Ureter (tissue), 1 donor: ENCODE results near the gene MSL1. TPM values are rescaled to one million over a fixed set of nuclear protein-coding genes. Genes with fewer than 3 reads are reported as not detected.

Experiments used
- DNase-seq: peaks from one replicate; pipeline ENCODE4 v3.0.0-alpha.2; 2020; ENCODE audit warnings: low spot score
- total RNA-seq: library from RNA; stranded (reverse); gene quantifications from one replicate; pipeline ENCODE4 v1.2.4, GENCODE V29; 2023
- donor health status: DM: yes; HTN: yes; CAD: no.

The MSL1 gene
- total RNA-seq, 1 donor from 2014 or later: 91.3 TPM

- peak; percentile 47 for DNase-seq
These were observed 29.9 kb upstream of the MSL1 start for GRCh38 chr17:40091691-40092397.

- peak; percentile 45 for DNase-seq
These were observed 29.2 kb upstream of the MSL1 start for GRCh38 chr17:40092581-40092980.

GRCh38 chr17:40093005-40093579 is 28.7 kb upstream of the MSL1 start:
- peak; percentile 46 for DNase-seq

GRCh38 chr17:40093580-40094201 is 28.1 kb upstream of the MSL1 start:
- DNase-seq: no peak

DNA sequence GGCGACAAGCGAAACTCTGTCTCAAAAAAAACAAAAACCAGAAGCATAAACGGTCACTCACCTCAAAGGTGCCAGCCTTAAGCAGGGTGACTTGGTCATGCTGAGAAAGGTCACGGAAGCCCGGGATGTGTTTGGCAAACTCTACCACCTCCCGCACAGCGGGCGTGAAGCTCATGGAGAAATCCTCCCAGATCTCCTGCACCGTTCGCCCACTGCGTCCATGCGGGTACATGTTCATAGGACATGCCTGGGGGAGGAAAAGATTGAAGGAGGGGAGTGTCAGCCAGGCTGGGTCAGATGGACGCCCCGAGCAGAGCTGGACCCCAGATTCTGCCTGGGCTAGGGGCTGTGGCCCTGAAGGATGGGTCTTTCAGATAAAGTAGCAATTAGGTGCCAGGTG is 26.9 kb upstream of the MSL1 start:
- no peak for DNase-seq

DNA sequence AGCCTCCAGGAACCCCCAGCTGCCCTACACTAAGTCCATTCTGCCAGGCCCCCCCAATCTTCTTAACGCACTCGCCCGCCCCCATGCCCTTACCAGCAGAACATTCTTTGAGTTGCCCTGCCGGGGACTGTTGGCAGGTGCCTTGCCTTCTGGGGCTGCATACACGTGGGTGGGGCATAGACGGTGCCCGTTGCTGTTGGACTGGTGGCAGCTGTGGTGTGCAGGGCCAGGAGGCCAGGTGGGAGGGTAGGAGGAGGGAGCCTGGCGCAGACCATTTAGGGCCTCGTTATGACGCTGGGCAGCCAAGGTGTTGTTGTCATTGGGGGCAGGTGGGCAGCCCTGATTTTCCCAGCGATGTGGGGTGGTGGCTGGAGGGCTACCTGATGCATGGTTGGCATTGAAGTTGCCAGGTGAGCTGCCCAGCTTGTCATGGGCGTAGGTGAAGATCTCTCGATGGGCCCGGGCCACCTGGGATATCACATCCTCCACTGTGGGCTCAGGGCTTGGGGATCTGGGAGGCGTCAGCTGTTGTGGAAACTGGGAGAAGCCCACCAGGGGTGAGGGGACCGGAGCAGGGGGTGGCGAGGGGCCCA is 26.3 kb upstream of the MSL1 start:
- DNase-seq: no peak

DNA sequence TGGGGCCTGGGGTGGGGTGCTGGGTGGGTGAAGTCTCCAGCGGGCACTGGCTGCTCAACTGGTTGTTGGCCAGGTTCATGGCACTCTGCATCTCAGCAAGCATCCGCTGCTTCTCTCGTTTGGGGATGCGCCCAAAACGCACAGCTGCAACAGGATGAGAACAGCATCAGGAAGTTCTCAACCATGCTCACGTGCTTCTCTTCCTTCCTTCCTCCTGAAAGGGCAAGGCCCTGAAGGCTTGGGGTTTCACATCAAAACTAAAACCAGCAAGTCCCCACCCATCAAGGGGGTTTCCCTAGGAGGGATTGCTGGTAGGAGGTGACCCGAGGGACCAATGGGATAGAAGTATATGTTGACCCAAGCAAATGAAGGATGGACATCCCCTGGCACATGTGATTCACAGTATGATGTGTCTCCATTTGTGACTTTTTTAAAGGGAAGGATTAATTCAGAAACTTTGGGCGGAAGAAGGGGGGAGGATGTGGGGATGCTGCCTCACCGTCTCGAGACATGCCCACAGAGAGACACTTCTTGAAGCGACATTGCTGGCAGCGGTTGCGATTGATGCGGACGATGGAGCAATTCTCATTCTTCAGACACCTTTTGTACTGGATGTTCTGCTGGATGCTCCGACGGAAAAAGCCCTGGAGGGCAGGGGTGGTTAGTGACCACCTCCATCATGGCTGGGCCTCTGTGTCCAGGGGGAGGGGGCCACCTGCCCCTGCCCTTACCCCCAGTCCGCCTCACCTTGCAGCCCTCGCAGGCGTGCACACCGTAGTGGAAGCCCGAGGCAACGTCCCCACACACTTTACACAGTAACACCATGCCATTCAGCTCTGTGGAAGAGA is 25.6 kb upstream of the MSL1 start:
- DNase-seq: no peak

GRCh38 chr17:40097087-40097486 is 24.7 kb upstream of the MSL1 start:
- DNase-seq: no peak

- DNase-seq: peak; percentile 83
These were observed 23.6 kb upstream of the MSL1 start for GRCh38 chr17:40097931-40098845.

DNA sequence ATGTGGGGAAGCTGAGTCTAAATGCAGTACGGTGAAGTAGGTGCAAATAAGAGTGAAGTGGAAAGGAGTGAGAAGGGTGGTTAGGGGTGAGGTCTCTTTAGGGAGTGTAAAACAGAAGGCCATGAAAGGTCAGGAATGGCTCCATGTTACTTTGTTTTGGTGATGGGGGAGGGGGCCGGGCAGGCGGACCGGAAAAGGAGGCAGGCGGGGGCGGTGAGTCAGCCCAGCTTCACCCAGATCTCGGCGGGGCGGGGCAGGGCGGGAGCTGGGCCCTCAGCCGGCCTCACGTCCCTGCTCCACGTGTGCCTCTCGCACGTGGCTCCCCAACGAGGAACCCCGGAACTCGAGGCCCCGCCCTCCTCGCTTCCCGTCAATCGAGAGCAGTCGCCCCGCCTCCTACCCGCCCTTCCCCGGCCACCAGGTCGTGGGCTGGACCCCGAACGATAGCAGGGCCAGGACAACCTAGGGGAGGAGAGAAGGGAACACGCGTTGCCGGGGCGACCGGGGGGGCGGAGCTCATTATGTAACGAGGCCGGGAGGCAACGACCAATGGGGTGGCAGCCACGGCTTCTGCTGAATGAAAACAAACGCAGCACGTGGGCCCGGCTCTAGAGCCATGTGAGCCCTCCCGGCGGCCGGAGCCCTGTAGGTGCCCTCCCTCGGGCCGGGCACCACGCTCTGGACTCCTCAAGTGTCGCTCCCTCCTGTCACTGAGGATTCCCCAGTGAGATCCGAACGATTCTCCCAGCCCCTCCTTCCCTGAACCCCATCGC is 22.7 kb upstream of the MSL1 start:
- DNase-seq: peak; percentile 100

GRCh38 chr17:40099619-40100418 is 22.0 kb upstream of the MSL1 start:
- no peak for DNase-seq

DNA sequence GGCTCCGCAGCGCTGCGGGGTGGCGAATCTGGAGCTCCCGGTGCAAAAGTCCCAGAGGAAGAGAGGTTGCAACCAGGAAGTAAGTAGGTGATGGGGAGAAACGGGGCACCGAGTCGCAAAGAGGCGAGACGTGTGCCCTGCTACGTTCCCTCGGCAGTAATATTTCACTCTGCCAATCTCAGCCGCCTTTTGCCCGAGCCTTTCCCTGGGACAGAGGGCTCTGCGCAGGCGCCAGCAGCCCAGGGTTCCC is 21.4 kb upstream of the MSL1 start, which contains the start of gene NR1D1:
NR1D1 (minus strand) TSS at position 171 of the 250 bp plus-strand sequence. CDS start 495 bp downstream, outside the sequence.
- no peak for DNase-seq

DNA sequence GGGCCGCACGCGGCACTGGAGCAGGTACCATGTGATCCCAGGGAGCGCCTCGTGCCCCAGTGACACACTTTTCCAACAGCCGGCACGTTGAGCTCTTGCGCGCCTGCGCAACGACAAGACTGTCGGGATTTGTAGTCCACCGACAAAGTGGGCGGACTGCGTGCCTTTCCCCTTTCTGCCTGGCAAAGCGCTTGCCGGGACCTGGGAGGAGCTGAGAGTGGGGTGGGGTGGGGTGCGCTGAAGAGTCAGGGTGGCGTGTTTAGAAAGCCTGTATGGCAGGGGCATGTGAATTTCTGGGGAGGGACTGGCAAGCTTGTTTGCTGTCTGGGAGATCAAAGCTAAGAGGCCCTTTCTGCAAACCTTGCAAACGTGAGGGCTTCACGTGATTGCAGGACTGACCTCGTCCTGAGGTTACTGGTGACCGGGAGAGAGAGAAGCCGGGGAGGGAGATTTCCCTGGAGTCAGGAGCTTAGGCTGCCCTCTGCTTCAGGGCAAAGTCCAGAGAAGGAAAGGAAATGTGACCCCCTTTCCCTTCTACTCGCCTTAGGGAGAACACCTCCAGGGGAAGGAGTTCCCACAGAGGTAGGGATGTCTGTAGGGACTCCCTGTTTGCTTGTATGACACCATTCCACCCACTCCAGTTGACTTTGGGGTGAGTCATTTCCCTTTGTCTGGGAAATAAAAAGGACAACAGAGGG is 21.0 kb upstream of the MSL1 start:
- DNase-seq: peak; percentile 98

GRCh38 chr17:40101367-40102210 is 20.2 kb upstream of the MSL1 start:
- no peak for DNase-seq

- DNase-seq: no peak
These were observed 18.6 kb upstream of the MSL1 start for GRCh38 chr17:40103071-40103661.

DNA sequence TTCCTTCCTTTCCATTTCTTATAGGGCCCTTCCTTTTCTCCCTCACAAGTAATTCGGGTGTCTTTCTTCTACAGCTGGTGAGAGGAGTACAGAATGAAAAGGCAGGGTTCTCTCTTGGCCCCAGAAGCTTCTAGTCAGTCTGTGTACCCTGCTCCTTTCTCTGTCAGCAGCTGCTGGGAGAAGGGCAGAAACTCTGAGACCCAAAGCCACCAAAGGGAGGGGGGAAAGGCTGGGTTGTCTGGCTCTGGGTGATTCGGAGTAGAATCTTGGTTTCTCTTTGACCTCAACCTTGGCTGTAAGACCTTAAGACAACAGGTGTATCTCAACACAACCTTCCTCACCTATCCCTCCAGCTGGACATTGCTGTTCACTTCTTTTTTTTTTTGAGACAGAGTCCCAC is 18.1 kb upstream of the MSL1 start:
- no peak for DNase-seq
